ENCODE measurements around the gene JADE1.

The JADE1 gene

GRCh38 chr4:128865132-128865531 is 55.6 kb downstream of the JADE1 start:
- ChIA-PET POLR2A (ENCODE audit: low non-redundant PET) (no interaction called here), CTCF (no interaction called here)
- DNase-seq (ENCODE audit: low spot score): no peak
- H3K27ac ChIP-seq: no peak overlapping the region
- TF ChIP-seq CTCF (conservative IDR thresholded peaks at IDR 0.05; ENCODE audit: low read depth): no peak

GRCh38 chr4:128866269-128866668 is 56.8 kb downstream of the JADE1 start:
- DNase-seq (ENCODE audit: low spot score): no peak
- POLR2A ChIA-PET (ENCODE audit: low non-redundant PET): no interaction called here
- CTCF ChIA-PET: interaction anchor here (0.7 kb wide), 2 partner anchors 394 to 439 kb away, joined by 3 to 7 read pairs; no protein-coding TSS in a partner anchor
- no peak for TF ChIP-seq CTCF (conservative IDR thresholded peaks at IDR 0.05; ENCODE audit: low read depth)
- no peak overlapping the region for H3K27ac ChIP-seq

- TF ChIP-seq CTCF (conservative IDR thresholded peaks at IDR 0.05; ENCODE audit: low read depth): no peak
- CTCF ChIA-PET: interaction anchor here (0.6 kb wide), 1 partner anchor 412 kb away, joined by 3 read pairs; no protein-coding TSS in a partner anchor
- POLR2A ChIA-PET (ENCODE audit: low non-redundant PET): no interaction called here
- no peak for DNase-seq (ENCODE audit: low spot score)
- no peak overlapping the region for H3K27ac ChIP-seq
Observed at GRCh38 chr4:128866691-128867090, 57.2 kb downstream of the JADE1 start.

GRCh38 chr4:128868758-128869157 is 59.3 kb downstream of the JADE1 start:
- CTCF ChIA-PET: no interaction called here
- no peak overlapping the region for H3K27ac ChIP-seq
- POLR2A ChIA-PET (ENCODE audit: low non-redundant PET): no interaction called here
- no peak for DNase-seq (ENCODE audit: low spot score)
- TF ChIP-seq CTCF (conservative IDR thresholded peaks at IDR 0.05; ENCODE audit: low read depth): no peak

GRCh38 chr4:128869776-128870509 is 60.4 kb downstream of the JADE1 start:
- CTCF ChIA-PET: no interaction called here
- no peak overlapping the region for H3K27ac ChIP-seq
- TF ChIP-seq CTCF (conservative IDR thresholded peaks at IDR 0.05; ENCODE audit: low read depth): no peak
- POLR2A ChIA-PET (ENCODE audit: low non-redundant PET): no interaction called here
- DNase-seq (ENCODE audit: low spot score): no peak

- peak; percentile 29 for DNase-seq (ENCODE audit: low spot score)
- no peak for TF ChIP-seq CTCF (conservative IDR thresholded peaks at IDR 0.05; ENCODE audit: low read depth)
- no peak overlapping the region for H3K27ac ChIP-seq
- CTCF ChIA-PET: no interaction called here
- POLR2A ChIA-PET (ENCODE audit: low non-redundant PET): no interaction called here
Observed at GRCh38 chr4:128871948-128872347, 62.4 kb downstream of the JADE1 start.

Data from RWPE1 (cell line).